Loucy (cell line): ENCODE results near the gene KISS1.

Experiments
- H2AFZ ChIP-seq: fragments of 200-600 bp; sonication (generic); 2 replicates; pipeline ENCODE4 v1.6.0; 2016; ENCODE audit warnings: antibody characterized with exemption, mild to moderate bottlenecking, low read length, moderate library complexity
- H3F3A ChIP-seq: fragments of 200-600 bp; 2 replicates; pipeline ENCODE4 v1.6.0; 2016; ENCODE audit warnings: antibody characterized with exemption, low read depth, mild to moderate bottlenecking
- H3K27me3 ChIP-seq: fragments of 200-600 bp; sonication (generic); 2 replicates; pipeline ENCODE4 v1.6.1; 2014; ENCODE audit warnings: low read length, mild to moderate bottlenecking; ENCODE audit not compliant: insufficient read depth, poor library complexity, severe bottlenecking
- H3K36me3 ChIP-seq: fragments of 200-600 bp; sonication (generic); 2 replicates; pipeline ENCODE4 v1.6.1; 2016; ENCODE audit warnings: low read length; ENCODE audit not compliant: insufficient read depth
- H3K4me1 ChIP-seq: fragments of 200-600 bp; sonication (generic); 2 replicates; pipeline ENCODE4 v1.5.1; 2014; ENCODE audit warnings: low read length, mild to moderate bottlenecking; ENCODE audit not compliant: insufficient read depth, poor library complexity, severe bottlenecking
- H3K4me2 ChIP-seq: fragments of 200-600 bp; sonication (generic); 2 replicates; pipeline ENCODE4 v1.6.0; 2014; ENCODE audit warnings: antibody characterized with exemption, low read length, low read depth, mild to moderate bottlenecking; ENCODE audit not compliant: poor library complexity, severe bottlenecking
- H3K4me3 ChIP-seq: fragments of 200-600 bp; sonication (generic); 2 replicates; pipeline ENCODE4 v1.5.1; 2014; ENCODE audit warnings: low read length, mild to moderate bottlenecking, mixed read lengths; ENCODE audit not compliant: poor library complexity, severe bottlenecking
- H3K79me2 ChIP-seq: fragments of 200-600 bp; sonication (generic); 2 replicates; pipeline ENCODE4 v1.6.1; 2014; ENCODE audit warnings: low read length; ENCODE audit not compliant: insufficient read depth
- H3K9ac ChIP-seq: fragments of 200-600 bp; sonication (generic); 2 replicates; pipeline ENCODE4 v1.6.0; 2014; ENCODE audit warnings: mild to moderate bottlenecking, low read depth, low read length, moderate library complexity; ENCODE audit not compliant: poor library complexity, severe bottlenecking
- H3K9me2 ChIP-seq: fragments of 200-600 bp; sonication (generic); replicated peaks from 2 replicates; pipeline ENCODE4 v1.6.1; 2016; ENCODE audit warnings: low read depth, low read length, mixed read lengths
- H3K9me3 ChIP-seq: fragments of 200-600 bp; sonication (generic); 2 replicates; pipeline ENCODE4 v1.6.1; 2014; ENCODE audit warnings: mild to moderate bottlenecking, antibody characterized with exemption, low read length, low read depth; ENCODE audit not compliant: insufficient read depth
- H4K20me1 ChIP-seq: fragments of 200-600 bp; sonication (generic); 2 replicates; pipeline ENCODE4 v1.6.0; 2014; ENCODE audit warnings: antibody characterized with exemption, low read length, mild to moderate bottlenecking; ENCODE audit not compliant: insufficient read depth, poor library complexity, severe bottlenecking
- CTCF ChIP-seq: fragments of 200-600 bp; sonication (generic); conservative IDR thresholded peaks from 2 replicates; pipeline ENCODE4 v1.5.1; 2014; ENCODE audit warnings: mild to moderate bottlenecking, antibody characterized with exemption, low read length
- EZH2phosphoT487 ChIP-seq: fragments of 200-600 bp; IDR thresholded peaks from 2 replicates; pipeline ENCODE4 v1.6.1; 2018; ENCODE audit warnings: antibody characterized with exemption, mild to moderate bottlenecking, moderate library complexity, borderline replicate concordance

KISS1 gene

GRCh38 chr1:204152310-204153044 is 43.8 kb downstream of the KISS1 start:
- Histone ChIP-seq H3F3A (no peaks in the 10 kb centered on the region), H3K79me2 (no peaks in the 10 kb centered on the region), H2AFZ (peak overlapping the region; percentile 87; the same call in 1 of the 2 replicates), H3K4me1 (peaks cover 4% of the 10 kb centered on the region), H3K4me2 (peak overlapping the region; percentile 84), H3K9me2 (no peaks in the 10 kb centered on the region), H3K4me3 (peak overlapping the region; percentile 73), H4K20me1 (no peaks in the 10 kb centered on the region), H3K9ac (peak overlapping the region; percentile 61), H3K9me3 (no peaks in the 10 kb centered on the region), H3K27me3 (no peaks in the 10 kb centered on the region), H3K36me3 (no peaks in the 10 kb centered on the region)
- TF ChIP-seq CTCF, result no peak
- no peak for TF ChIP-seq EZH2phosphoT487

- H3F3A ChIP-seq, result no peaks in the 10 kb centered on the region
- no peaks in the 10 kb centered on the region for H3K36me3 ChIP-seq
- H4K20me1 ChIP-seq, result no peaks in the 10 kb centered on the region
- H3K4me1 ChIP-seq, result peaks cover 4% of the 10 kb centered on the region
- no peaks in the 10 kb centered on the region for H3K79me2 ChIP-seq
- no peaks in the 10 kb centered on the region for H3K27me3 ChIP-seq
- TF ChIP-seq EZH2phosphoT487 (no peak), CTCF (no peak)
- peak within 1 kb of the TSS; percentile 61 for H3K9ac ChIP-seq
- H3K9me3 ChIP-seq, result no peaks in the 10 kb centered on the region
- peak within 1 kb of the TSS; percentile 73 for H3K4me3 ChIP-seq
- H3K9me2 ChIP-seq, result no peaks in the 10 kb centered on the region
- peak within 1 kb of the TSS; percentile 84 for H3K4me2 ChIP-seq
- H2AFZ ChIP-seq, result peak within 1 kb of the TSS; percentile 87; the same call in 1 of the 2 replicates
Measured at GRCh38 chr1:204151552-204152309, 44.6 kb downstream of the KISS1 start, which contains the start of gene ETNK2. Gene ETNK2 (minus strand): TSS chr1:204152044. CDS start chr1:204151852, 192 bp downstream.

- Histone ChIP-seq H3F3A (no peaks in the 10 kb centered on the region), H3K4me1 (peaks cover 4% of the 10 kb centered on the region), H3K79me2 (no peaks in the 10 kb centered on the region), H2AFZ (no peak overlapping the region; the same call in 1 of the 2 replicates), H3K27me3 (no peaks in the 10 kb centered on the region), H4K20me1 (no peaks in the 10 kb centered on the region), H3K9ac (no peak overlapping the region), H3K4me3 (no peak overlapping the region), H3K9me3 (no peaks in the 10 kb centered on the region), H3K9me2 (no peaks in the 10 kb centered on the region), H3K4me2 (peak overlapping the region; percentile 84), H3K36me3 (no peaks in the 10 kb centered on the region)
- TF ChIP-seq EZH2phosphoT487, result no peak
- TF ChIP-seq CTCF, result no peak
Measured at GRCh38 chr1:204150702-204151551, 45.4 kb downstream of the KISS1 start.
